ENCODE measurements around the gene LASP1NB.

The LASP1NB gene

DNA sequence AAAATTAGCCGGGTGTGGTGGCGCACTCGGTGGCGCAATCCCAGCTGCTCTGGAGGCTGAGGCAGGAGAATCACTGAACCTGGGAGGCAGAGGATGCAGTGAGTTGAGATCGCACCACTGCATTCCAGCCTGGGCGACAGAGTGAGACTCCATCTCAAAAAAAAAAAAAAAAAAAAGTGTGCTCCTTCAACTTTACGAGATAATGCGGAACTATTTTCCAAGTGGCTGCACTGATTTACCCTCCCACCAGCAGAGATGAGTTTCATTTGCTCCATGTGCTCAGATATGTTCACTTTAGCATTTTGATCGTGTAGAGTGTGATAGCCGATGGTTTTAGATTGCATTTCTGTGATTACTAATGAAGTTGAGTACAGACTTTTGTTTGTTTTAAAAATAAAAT, 20.0 kb upstream of the LASP1NB start:
- H3K18ac ChIP-seq (ENCODE audit: low read depth, low read length), result no peak overlapping the region
- H2BK20ac ChIP-seq (ENCODE audit: low read depth, low read length), result no peak overlapping the region
- H3K4me3 ChIP-seq (ENCODE audit: insufficient read depth, low read depth, low read length), result no peak overlapping the region
- H4K8ac ChIP-seq (ENCODE audit: low read depth in 2 of 2, low read length in 2 of 2), result no peak overlapping the region
- no peak overlapping the region for H3K23ac ChIP-seq (ENCODE audit: low read depth, low read length)
- ATAC-seq (ENCODE audit: low read depth) (no peak), DNase-seq (no peak)
- H3K79me1 ChIP-seq (ENCODE audit: low read depth in 1 of 2, low read length in 2 of 2), result peaks cover 30 to 86% of the 10 kb centered on the region in 2 experiments
- WGBS, 2 experiments (ENCODE audit: extremely low coverage in 2 of 2, insufficient read length in 1 of 2), result 80% methylated on average over 4 of the region's 10 CpGs; no CpG with 5 or more reads in 1 of the 2 experiments
- no peak overlapping the region for H4K5ac ChIP-seq (ENCODE audit: low read depth, low read length)
- no peaks in the 10 kb centered on the region for H3K9me3 ChIP-seq (ENCODE audit: control insufficient read depth, insufficient read depth, low read length)
- no peak overlapping the region for H3K4ac ChIP-seq (ENCODE audit: low read depth, low read length)
- in situ Hi-C loops (cut with MboI; ENCODE audit: low sequenced_read_pairs), result no loop called here
- no peak overlapping the region for H2AK5ac ChIP-seq (ENCODE audit: low read depth, low read length)
- H4K91ac ChIP-seq (ENCODE audit: insufficient read depth, low read depth, low read length), result no peak overlapping the region
- peaks cover 37% of the 10 kb centered on the region for H3K9me1 ChIP-seq (ENCODE audit: insufficient read depth, low read length)
- H2BK5ac ChIP-seq (ENCODE audit: low read depth, low read length, poor library complexity, severe bottlenecking), result no peak overlapping the region
- no peak overlapping the region for H3K14ac ChIP-seq (replicated peaks; ENCODE audit: low read depth, low read length)
- peaks cover 14% of the 10 kb centered on the region for H3K4me1 ChIP-seq (ENCODE audit: control insufficient read depth, insufficient read depth, low read length)
- H3K27ac ChIP-seq (ENCODE audit: insufficient read depth, low read length), result no peak overlapping the region
- H3K9ac ChIP-seq (ENCODE audit: low read depth, low read length), result no peak overlapping the region
- no peak overlapping the region for H2AK9ac ChIP-seq (replicated peaks; ENCODE audit: low read depth, low read length, poor library complexity)
- intact Hi-C loops (cut with micrococcal nuclease), result no loop called here
- no peak overlapping the region for H2AFZ ChIP-seq (replicated peaks; ENCODE audit: low read length, poor library complexity)
- H3K4me2 ChIP-seq (ENCODE audit: low read depth, low read length), result no peak overlapping the region
- no peak overlapping the region for H2BK15ac ChIP-seq (ENCODE audit: low read depth, low read length)
- H2BK120ac ChIP-seq (ENCODE audit: low read depth, low read length), result no peak overlapping the region
- POLR2A ChIA-PET (ENCODE audit: unreplicated experiment), result no interaction called here
- H4K20me1 ChIP-seq (ENCODE audit: insufficient read depth, low read length), result peaks cover 95% of the 10 kb centered on the region
- TF ChIP-seq RFX5 (IDR thresholded peaks at IDR 0.05; ENCODE audit: low read depth, low read length), result no peak
- TF ChIP-seq MAFK (IDR thresholded peaks at IDR 0.05; ENCODE audit: low read depth, low read length), result no peak
- no peak for TF ChIP-seq CEBPB (IDR thresholded peaks at IDR 0.05; ENCODE audit: low read depth, low read length)
- no peak for TF ChIP-seq CHD1 (IDR thresholded peaks at IDR 0.05; ENCODE audit: low read depth, low read length)
- H3K27me3 ChIP-seq (ENCODE audit: control insufficient read depth, insufficient read depth, low read length), result no peaks in the 10 kb centered on the region
- no peak overlapping the region for H3K56ac ChIP-seq (ENCODE audit: extremely low read depth, insufficient read depth, low read length)
- dilution Hi-C loops (cut with HindIII; ENCODE audit: low sequenced_read_pairs, unreplicated experiment), result no loop called here
- no TSS peak for BruUV-seq (replicated peaks)
- H3K36me3 ChIP-seq (ENCODE audit: control insufficient read depth, insufficient read depth, low read length), result peaks cover 55% of the 10 kb centered on the region
- CTCF ChIA-PET, result no interaction called here

Data from IMR-90 (cell line).